GM18508 (cell line): ENCODE measurements around the gene ASB3.
"Not testable (repeated sequence)": the region's sequence is repeated elsewhere in the genome, so short reads cannot be mapped to it uniquely, and the experiment has no call there.

Experiments used
- ATAC-seq: cut with Tn5 transposase; IDR thresholded peaks from one replicate; pipeline ENCODE4 v1.9.1; 2021; ENCODE audit warnings: moderate number of reproducible peaks; ENCODE audit not compliant: insufficient read depth, unreplicated experiment

ASB3 gene, protein sequence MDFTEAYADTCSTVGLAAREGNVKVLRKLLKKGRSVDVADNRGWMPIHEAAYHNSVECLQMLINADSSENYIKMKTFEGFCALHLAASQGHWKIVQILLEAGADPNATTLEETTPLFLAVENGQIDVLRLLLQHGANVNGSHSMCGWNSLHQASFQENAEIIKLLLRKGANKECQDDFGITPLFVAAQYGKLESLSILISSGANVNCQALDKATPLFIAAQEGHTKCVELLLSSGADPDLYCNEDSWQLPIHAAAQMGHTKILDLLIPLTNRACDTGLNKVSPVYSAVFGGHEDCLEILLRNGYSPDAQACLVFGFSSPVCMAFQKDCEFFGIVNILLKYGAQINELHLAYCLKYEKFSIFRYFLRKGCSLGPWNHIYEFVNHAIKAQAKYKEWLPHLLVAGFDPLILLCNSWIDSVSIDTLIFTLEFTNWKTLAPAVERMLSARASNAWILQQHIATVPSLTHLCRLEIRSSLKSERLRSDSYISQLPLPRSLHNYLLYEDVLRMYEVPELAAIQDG

DNA sequence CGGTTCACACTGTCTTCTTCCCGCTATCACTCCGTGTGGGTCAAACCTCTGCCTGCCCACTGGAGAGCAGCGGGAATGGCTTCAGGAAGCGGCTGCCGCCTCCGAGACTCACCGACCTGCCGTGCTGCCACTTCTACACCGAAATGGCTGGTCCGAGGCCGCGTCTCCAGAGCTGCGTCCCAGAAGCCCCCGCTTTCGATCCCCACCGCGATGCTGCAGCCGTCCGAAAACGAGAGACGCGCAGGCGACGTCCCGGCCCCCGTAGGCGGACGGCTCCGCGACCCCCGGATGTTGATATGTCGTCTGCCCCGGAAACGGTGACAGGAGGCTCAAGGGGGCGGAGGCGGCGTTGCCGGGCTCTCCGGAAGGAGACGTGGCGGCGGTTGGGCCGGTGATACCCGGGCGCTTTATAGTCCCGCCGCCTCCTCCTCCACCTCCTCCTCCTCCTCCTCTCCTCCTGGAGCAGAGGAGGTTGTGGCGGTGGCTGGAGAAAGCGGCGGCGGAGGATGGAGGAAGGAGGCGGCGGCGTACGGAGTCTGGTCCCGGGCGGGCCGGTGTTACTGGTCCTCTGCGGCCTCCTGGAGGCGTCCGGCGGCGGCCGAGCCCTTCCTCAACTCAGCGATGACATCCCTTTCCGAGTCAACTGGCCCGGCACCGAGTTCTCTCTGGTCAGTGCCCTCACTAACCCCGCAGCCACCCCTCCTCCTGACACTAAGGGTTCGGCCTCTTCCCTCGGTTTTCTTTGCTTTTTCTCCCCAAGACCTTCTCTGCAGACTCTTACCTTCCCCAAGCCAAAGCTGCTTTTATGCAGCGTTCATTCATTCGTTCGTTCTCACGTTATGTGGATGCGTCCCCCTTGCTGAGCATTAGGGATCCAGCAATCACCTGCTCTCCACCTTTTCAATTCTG, at the start of gene ASB3, which contains the start of gene ERLEC1:
Gene ASB3 (minus strand): TSS at position 249 of the 909 bp plus-strand sequence. CDS start 21,381 bp downstream, outside the sequence.
Gene ERLEC1 (plus strand): TSS at position 340 of the 909 bp plus-strand sequence. CDS start 167 bp downstream, at position 507.
- peak; percentile 86 for ATAC-seq

DNA sequence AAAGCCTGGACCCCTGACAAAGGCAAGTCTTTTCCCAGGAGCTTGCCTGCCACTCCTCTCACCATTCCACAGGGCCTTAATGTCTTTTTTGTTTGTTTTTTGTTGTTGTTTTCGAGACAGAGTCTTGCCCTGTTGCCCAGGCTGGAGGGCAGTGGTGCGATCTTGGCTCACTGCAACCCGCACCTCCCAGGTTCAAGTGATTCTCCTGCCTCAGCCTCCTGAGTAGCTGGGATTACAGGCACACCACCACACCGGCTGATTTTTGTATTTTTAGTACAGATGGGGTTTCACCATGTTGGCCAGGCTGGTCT, 43.2 kb upstream of the ASB3 start:
- not testable (repeated sequence) for ATAC-seq

DNA sequence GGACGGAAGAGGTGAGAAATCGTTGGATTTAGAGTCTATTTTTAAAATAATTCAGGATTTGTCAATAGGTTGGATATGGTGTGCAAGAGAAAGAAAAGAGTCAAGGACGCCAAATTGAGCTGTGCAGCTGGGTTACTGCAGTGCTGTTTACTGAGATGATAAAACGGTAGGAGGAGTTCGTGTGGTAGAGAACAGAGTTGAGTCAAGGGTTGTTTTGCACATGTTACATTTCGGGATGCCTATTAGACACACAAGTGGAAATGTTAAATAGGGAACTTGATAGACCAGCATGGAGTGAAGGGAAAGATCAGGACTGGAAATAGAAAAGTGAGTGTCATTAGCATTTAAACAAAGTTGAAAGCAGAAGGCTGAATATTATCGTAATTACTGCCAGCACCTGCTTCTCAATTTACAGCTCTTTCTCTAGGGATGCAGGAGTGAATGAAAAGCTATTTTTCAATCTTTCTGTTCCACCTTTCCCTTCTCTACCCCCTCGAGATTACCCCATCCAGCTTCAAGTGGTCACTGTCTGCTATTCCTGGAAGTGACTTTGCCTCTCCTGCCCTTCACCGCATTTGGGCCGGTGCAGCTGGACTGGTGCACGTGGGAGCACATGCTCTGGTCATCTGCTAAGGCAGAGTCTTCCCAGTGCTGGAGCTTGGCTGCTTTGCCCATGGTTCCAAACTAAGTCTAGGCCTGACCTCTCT, 42.7 kb upstream of the ASB3 start:
- ATAC-seq = no peak

DNA sequence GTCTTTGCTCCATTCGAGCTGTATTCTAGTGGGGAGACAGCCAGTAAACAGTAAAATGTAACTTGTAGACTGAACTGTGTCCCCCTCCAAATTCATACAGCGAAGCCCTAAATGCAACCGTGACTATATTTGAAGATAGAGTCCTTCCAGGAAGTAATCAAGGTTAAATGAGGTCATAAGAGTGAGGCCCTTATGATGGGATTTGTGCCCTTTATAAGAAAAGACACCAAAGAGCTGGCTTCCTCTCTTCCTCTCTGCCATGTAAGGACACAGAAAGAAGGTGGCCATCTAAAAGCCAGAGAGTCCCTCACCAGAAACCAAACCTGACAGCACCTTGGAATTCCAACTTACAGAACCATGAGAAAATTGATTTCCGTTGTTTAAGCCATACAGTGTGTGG, 41.6 kb upstream of the ASB3 start:
- no peak for ATAC-seq

- no peak for ATAC-seq
Observed at GRCh38 chr2:53827398-53828175, 40.8 kb upstream of the ASB3 start.

DNA sequence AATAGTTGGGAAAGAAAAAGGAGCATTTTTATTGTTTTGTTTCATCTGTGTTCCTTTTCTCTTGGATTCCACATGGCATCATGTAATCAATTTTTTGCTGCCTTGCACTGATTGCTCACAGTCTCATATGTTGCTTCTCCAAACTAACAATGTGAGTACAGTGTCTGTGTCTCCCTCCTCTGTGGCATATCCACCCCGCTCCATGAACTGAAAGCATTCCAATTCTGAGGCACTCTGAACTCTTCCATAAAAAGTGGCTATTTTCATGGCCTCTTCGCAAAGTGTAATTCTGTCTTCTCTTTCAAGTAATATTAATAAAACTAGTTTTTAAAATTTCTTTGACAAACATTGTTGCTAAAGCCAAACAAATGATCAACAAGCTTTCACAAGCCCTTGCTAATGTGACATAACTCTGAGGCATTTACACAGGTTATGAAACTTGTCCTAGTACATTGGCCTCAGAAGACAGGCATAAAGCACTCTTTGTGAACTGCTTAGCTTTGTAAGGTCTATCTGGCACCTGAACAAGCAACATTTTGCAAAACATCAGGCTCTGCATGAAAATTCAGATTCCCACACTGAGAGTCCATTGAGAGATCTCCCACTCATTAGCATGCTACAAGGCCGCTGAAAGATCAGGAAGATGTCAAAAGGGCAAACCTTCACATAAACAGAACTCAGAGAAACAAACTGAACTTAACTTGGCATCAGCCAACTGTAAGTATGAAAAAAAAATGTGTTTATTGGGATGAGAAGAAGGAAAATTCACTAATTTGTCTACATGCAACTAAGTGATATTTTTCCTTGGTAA, 40.0 kb upstream of the ASB3 start:
- no peak for ATAC-seq

DNA sequence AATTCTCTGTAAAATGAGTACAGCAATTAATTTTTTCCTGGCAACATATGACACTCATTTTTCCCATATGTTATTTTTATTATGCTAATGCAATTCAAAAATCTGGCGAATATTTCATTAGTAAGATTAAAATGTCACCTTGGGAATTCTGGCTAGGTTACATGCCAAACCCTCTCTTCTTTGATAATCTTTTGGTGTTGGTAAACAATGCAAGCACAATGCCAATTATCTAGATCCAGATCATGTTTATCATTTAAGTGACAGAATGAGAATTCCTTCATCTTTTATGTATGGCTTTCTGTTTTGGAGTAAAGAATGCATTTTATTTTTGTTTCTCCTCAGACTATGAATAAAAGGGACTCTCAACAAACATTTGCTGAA, 39.3 kb upstream of the ASB3 start:
- ATAC-seq = no peak

DNA sequence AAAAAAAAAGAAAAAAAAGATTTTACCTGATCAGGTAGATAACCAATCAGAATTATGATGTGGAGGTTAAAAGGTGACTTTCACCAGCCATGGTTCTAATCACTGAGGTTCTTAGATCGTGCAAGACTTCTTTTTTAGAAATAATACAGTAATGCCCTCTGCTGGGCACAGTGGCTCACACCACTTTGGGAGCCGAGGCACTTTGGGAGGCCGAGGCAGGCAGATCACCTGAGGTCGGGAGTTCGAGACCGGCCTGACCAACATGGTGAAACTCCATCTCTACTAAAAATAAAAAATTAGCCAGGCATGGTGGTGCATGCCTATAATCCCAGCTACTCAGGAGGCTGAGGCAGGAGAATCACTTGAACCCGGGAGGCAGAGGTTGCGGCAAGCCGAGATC, 36.9 kb upstream of the ASB3 start:
- not testable (repeated sequence) for ATAC-seq

DNA sequence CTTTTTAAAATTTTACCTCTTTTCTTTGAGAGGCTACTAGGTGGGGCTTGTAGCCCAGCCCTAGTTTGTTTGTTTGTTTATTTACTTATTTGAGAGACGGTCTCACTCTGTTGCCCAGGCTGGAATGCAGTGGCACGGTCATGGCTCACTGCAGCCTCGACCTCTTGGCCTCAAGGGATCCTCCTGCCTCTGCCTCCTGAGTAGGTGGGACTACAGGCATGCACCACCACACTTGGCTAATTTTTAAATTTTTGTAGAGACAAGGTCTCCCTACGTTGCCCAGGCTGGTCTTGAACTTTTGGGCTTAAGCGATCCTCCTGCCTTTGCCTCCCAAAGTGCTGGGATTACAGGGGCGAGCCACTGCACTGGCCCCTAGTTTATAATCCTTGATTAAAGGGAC, 35.1 kb upstream of the ASB3 start:
- ATAC-seq = no peak

DNA sequence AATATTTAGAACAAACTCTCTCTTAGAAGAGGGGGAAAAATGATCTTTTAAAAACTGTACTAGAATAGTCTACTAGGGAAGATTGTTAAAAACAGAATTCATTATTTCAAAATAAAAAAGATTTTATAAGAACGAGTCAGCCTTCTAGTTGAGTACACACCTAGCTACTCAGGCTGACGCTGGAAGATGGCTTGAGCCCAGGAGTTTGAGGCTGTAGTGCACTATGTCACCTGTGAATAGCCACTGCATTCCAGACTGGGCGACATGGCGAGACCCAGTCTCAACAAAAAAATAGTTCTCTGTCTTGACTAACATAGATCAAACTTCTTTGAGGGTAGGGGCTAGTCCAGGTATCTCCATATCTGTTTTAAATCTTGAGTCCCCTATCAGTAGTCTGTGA, 34.0 kb upstream of the ASB3 start:
- ATAC-seq = no peak

- no peak for ATAC-seq
Observed at GRCh38 chr2:53820048-53820447, 33.3 kb upstream of the ASB3 start.

- no peak for ATAC-seq
Observed at GRCh38 chr2:53819634-53820033, 32.9 kb upstream of the ASB3 start.

DNA sequence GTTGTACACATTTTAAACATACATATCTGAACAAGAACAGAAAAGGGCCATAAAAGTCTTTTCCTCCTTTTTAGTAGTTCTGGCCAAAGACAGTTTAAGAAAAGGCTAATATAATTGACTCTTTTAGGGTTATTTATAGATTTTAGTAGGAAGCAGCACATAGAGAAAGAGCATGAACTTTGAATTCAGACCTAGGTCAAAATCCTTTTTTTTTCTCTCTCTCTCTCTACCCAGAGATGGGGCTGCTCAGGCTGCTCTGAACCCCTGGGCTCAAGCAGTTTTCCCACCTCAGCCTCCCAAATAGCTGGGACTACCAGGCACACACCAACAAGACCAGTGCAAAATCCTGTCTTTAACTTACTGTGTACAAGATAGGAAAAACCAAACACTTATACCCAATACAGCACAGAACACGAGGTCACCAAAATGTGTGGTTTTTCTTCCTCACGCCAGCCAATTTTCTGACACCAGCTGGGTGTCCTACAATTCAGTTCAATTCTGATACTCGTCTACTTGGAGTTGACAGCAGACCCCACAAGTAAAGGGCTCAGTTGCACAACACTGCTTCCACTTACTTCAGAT, 32.2 kb upstream of the ASB3 start:
- no peak for ATAC-seq

DNA sequence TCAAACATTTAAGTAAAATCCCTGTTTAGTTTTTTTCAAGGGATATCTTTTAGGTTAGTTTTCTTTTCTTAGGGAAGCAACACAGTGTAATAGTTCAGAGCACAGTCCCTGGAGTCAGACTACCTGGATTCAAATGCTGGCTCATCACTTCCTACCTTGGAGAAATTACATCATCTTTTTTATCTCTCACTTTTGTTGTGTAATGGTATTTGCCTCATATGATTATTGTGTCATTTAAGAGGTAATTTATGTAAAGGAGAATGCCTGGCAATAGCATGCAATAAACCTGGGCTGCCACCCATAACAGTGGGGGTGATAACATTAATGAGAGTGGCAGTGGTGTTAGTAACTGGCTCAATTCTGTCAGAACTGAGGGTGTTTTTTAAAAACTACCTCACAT, 26.4 kb upstream of the ASB3 start:
- no peak for ATAC-seq

DNA sequence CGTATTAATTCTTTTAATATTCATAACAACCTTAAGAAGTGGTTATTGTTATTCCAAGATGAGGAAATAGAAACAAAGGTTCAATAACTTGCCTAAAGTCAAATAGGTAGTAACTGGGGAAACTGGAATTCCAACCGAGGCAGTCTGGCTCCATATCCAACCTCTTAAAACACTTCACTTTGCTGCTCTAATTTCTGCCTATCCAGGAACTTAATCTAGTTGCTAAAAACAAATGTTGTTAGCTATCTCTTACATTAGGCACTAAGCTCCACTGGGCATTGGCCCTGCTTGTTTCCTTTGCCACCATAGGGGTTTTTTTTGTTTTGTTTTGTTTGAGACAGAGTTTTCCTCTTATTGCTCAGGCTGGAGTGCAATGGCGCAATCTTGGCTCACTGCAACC, 24.8 kb upstream of the ASB3 start:
- no peak for ATAC-seq

- ATAC-seq = no peak
Observed at GRCh38 chr2:53802617-53803151, 15.9 kb upstream of the ASB3 start.

DNA sequence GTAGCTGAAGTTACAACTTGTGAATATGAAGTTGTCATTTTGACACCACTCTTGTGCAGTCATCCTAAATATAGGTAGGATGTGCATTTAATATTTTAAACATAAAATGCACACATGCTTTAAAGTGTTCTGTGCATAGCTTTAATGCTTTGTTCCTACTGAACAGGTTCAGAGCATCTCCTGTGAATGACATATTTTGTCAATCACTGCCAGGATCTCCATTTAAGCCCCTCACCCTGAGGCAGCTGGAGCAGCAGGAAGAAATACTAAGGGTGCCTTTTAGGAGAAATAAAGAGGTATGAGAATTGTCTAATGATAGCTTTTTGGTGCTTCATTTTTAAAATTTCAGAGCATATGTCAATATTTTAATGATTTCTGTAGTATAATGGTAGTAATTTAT, 14.8 kb upstream of the ASB3 start:
- ATAC-seq = no peak

DNA sequence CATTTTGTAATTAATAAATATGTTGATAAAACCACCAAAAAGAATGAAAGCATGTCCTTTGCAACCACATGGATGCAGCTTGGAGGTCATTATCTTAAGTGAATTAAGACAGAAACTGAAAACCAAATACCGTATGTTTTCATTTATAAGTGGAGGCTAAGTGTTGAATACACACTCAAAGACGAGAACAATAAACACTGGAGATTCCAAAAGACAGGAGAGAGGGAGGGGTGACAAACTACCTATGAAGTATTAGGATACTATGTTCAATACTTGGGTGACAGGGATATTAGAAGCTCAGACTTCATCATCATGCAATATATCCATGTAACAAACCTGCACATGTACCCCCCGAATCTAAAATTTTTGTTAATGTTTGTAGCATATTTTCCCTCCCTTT, 7.1 kb upstream of the ASB3 start:
- no peak for ATAC-seq
